Measurements from ENCODE around the gene DAG1. TPM values are rescaled to one million over a fixed set of nuclear protein-coding genes. Genes with fewer than 3 reads are reported as not detected.

The DAG1 gene
- total RNA-seq, 3 donors from 2014 or later (not counting 1 experiment from before 2014, with no cell fraction given) = 9.6 to 22.4 (median 20.6) TPM

- DNase-seq = no peak
- WGBS (ENCODE audit: insufficient coverage) = 44% methylated on average over 2 of the region's 2 CpGs
- Mint-ChIP-seq H3K4me1 (peaks cover 3 to 11% of the 10 kb centered on the region in 2 donors), H3K4me3 (no peak overlapping the region), H3K27me3 (ENCODE audit: low read depth in 2 of 2) (no peaks in the 10 kb centered on the region), H3K9me3 (no peaks in the 10 kb centered on the region), H3K36me3 (no peaks in the 10 kb centered on the region), H3K27ac (no peak overlapping the region)
- Histone ChIP-seq H3K4me3 (ENCODE audit: low read length) (no peak overlapping the region), H3K4me1 (ENCODE audit: control insufficient read depth, insufficient read depth, low read length) (no peaks in the 10 kb centered on the region), H3K27ac (ENCODE audit: low read length) (no peak overlapping the region), H3K27me3 (ENCODE audit: control insufficient read depth, insufficient read depth, low read length) (no peaks in the 10 kb centered on the region), H3K36me3 (ENCODE audit: control insufficient read depth, insufficient read depth, low read length) (peaks cover 17% of the 10 kb centered on the region), H3K9me3 (ENCODE audit: control insufficient read depth, insufficient read depth, low read length) (no peaks in the 10 kb centered on the region)
- intact Hi-C loops (cut with micrococcal nuclease) = no loop called here
- no peak for TF ChIP-seq CTCF (IDR thresholded peaks at IDR 0.05)
- ATAC-seq = no peak
Measured at GRCh38 chr3:49509028-49509561, 39.0 kb downstream of the DAG1 start.

GRCh38 chr3:49511639-49512038 lies 41.6 kb downstream of the DAG1 start:
- DNase-seq (no peak), ATAC-seq (no peak)
- intact Hi-C loops (cut with micrococcal nuclease) = no loop called here
- Mint-ChIP-seq H3K27ac (no peak overlapping the region), H3K36me3 (no peaks in the 10 kb centered on the region), H3K9me3 (no peaks in the 10 kb centered on the region), H3K4me1 (peaks cover 14 to 20% of the 10 kb centered on the region in 2 donors), H3K27me3 (ENCODE audit: low read depth in 2 of 2) (no peaks in the 10 kb centered on the region), H3K4me3 (no peak overlapping the region)
- H3K4me1 ChIP-seq (ENCODE audit: control insufficient read depth, insufficient read depth, low read length) = no peaks in the 10 kb centered on the region
- no peak overlapping the region for H3K27ac ChIP-seq (ENCODE audit: low read length)
- no peak for TF ChIP-seq CTCF (IDR thresholded peaks at IDR 0.05)
- WGBS (ENCODE audit: insufficient coverage) = no CpG with 5 or more reads among the region's 2 CpGs
- H3K9me3 ChIP-seq (ENCODE audit: control insufficient read depth, insufficient read depth, low read length) = no peaks in the 10 kb centered on the region
- H3K4me3 ChIP-seq (ENCODE audit: low read length) = no peak overlapping the region
- no peaks in the 10 kb centered on the region for H3K27me3 ChIP-seq (ENCODE audit: control insufficient read depth, insufficient read depth, low read length)
- H3K36me3 ChIP-seq (ENCODE audit: control insufficient read depth, insufficient read depth, low read length) = peaks cover 21% of the 10 kb centered on the region

- no peak for DNase-seq
- no peak for TF ChIP-seq CTCF (IDR thresholded peaks at IDR 0.05)
- no peaks in the 10 kb centered on the region for H3K27me3 ChIP-seq (ENCODE audit: control insufficient read depth, insufficient read depth, low read length)
- no peaks in the 10 kb centered on the region for H3K27me3 Mint-ChIP-seq (ENCODE audit: low read depth in 2 of 2)
- peaks cover 18 to 24% of the 10 kb centered on the region in 2 donors for H3K4me1 Mint-ChIP-seq
- no peak for ATAC-seq
- H3K9me3 ChIP-seq (ENCODE audit: control insufficient read depth, insufficient read depth, low read length) = no peaks in the 10 kb centered on the region
- WGBS (ENCODE audit: insufficient coverage) = no CpG with 5 or more reads among the region's 1 CpG
- peaks cover 26% of the 10 kb centered on the region for H3K36me3 ChIP-seq (ENCODE audit: control insufficient read depth, insufficient read depth, low read length)
- no peak overlapping the region for H3K27ac ChIP-seq (ENCODE audit: low read length)
- no peaks in the 10 kb centered on the region for H3K36me3 Mint-ChIP-seq
- no peak overlapping the region for H3K27ac Mint-ChIP-seq
- H3K4me3 Mint-ChIP-seq = no peak overlapping the region
- H3K4me3 ChIP-seq (ENCODE audit: low read length) = no peak overlapping the region
- no peaks in the 10 kb centered on the region for H3K9me3 Mint-ChIP-seq
- no peaks in the 10 kb centered on the region for H3K4me1 ChIP-seq (ENCODE audit: control insufficient read depth, insufficient read depth, low read length)
- intact Hi-C loops (cut with micrococcal nuclease) = no loop called here
Measured at GRCh38 chr3:49512781-49513355, 42.8 kb downstream of the DAG1 start.
